Uterus (tissue), 2 donors: ENCODE results near the gene SAMD8.

Source experiments
- CTCF ChIP-seq, 4 experiments: fragments of 200-600 bp in 2 of 4; fragments of 450-650 bp in 2 of 4; sonication (generic) in 2 of 4; IDR thresholded peaks; one replicate each; pipeline ENCODE4 v1.5.1; 2016 to 2019; ENCODE audit warnings: antibody characterized with exemption in 4 of 4, mild to moderate bottlenecking in 2 of 4, moderate library complexity in 1 of 4
- POLR2A ChIP-seq, 2 donors: fragments of 450-650 bp; IDR thresholded peaks; one replicate each; pipeline ENCODE4 v1.6.1; 2016; ENCODE audit warnings: antibody characterized with exemption in 2 of 2, mild to moderate bottlenecking in 1 of 2, moderate library complexity in 1 of 2

- TF ChIP-seq POLR2A (IDR thresholded peaks at IDR 0.05): no peak
- TF ChIP-seq CTCF (IDR thresholded peaks at IDR 0.05): no peak
Measured at GRCh38 chr10:75109459-75109778, 2.0 kb upstream of the SAMD8 start.
